SK-N-SH (cell line): Measurements from ENCODE around the gene FAM222A. TPM values are rescaled to one million over a fixed set of nuclear protein-coding genes. Genes with fewer than 3 reads are reported as not detected.

Experiments
- CTCF ChIA-PET: fragments of 300-600, 350-600 bp; formaldehyde crosslinking; extraction: SDS; loops from one replicate; lab custom pipeline; 2021; lab: Yijun Ruan, JAX
- POLR2A ChIA-PET: fragments of 350-600 bp; sonication (Branson Sonifier 250); formaldehyde crosslinking; extraction: SDS; loops from one replicate; lab custom pipeline; 2020; ENCODE audit warnings: antibody characterized with exemption, inconsistent platforms; lab: Yijun Ruan, JAX
- DNase-seq: peaks from one replicate; pipeline ENCODE4 v3.0.0; 2012
- H2AFZ ChIP-seq: fragments of 200-600 bp; sonication (generic); 2 replicates; pipeline ENCODE4 v1.8.1; 2016; ENCODE audit warnings: antibody characterized with exemption, mild to moderate bottlenecking, low read depth
- H3F3A ChIP-seq: fragments of 200-600 bp; sonication (generic); replicated peaks from 2 replicates; pipeline ENCODE3; 2016; ENCODE audit warnings: antibody characterized with exemption, mild to moderate bottlenecking; ENCODE audit not compliant: insufficient read depth
- H3K27ac ChIP-seq, 2 experiments: fragments of 200-500 bp in 1 of 2; fragments of 200-600 bp in 1 of 2; sonication (Bioruptor generic) in 1 of 2; sonication (generic), shearing (Covaris generic) in 1 of 2; 2 replicates each; pipeline versions ENCODE4 v1.5.1 to v1.6.1; 2014 to 2016; ENCODE audit warnings: low read depth in 2 of 2, inconsistent platforms in 1 of 2, low read length in 1 of 2, mild to moderate bottlenecking in 1 of 2, mixed read lengths in 1 of 2
- H3K27me3 ChIP-seq: fragments of 200-600 bp; sonication (generic), shearing (Covaris generic); 2 replicates; pipeline ENCODE4 v1.6.1; 2016; ENCODE audit warnings: mixed run types; ENCODE audit not compliant: insufficient read depth
- H3K36me3 ChIP-seq, 2 experiments: fragments of 200-500 bp in 1 of 2; fragments of 200-600 bp in 1 of 2; sonication (Bioruptor generic) in 1 of 2; sonication (generic) in 1 of 2; replicated peaks in 1 of 2; 2 replicates each; pipeline versions ENCODE3 to v1.5.1; 2014 to 2016; ENCODE audit warnings: low read length in 1 of 2, mild to moderate bottlenecking in 1 of 2; ENCODE audit not compliant: insufficient read depth in 2 of 2, control insufficient read depth in 1 of 2
- H3K4me1 ChIP-seq, 2 experiments: fragments of 200-500 bp in 1 of 2; fragments of 200-600 bp in 1 of 2; sonication (Bioruptor generic) in 1 of 2; sonication (generic), shearing (Covaris generic) in 1 of 2; 2 replicates each; pipeline versions ENCODE4 v1.5.1 to v1.6.1; 2014 to 2016; ENCODE audit warnings: low read depth in 1 of 2, low read length in 1 of 2, mixed run types in 1 of 2; ENCODE audit not compliant: insufficient read depth in 2 of 2, control insufficient read depth in 1 of 2
- H3K4me2 ChIP-seq: fragments of 200-600 bp; sonication (generic), shearing (Covaris generic); 2 replicates; pipeline ENCODE4 v1.6.1; 2017; ENCODE audit warnings: mixed run types
- H3K4me3 ChIP-seq, 2 experiments: fragments of 200-500 bp in 1 of 2; fragments of 200-600 bp in 1 of 2; sonication (Bioruptor generic) in 1 of 2; sonication (generic), shearing (Covaris generic) in 1 of 2; 2 replicates each; pipeline versions ENCODE4 v1.5.1 to v1.8.1; 2014 to 2016; ENCODE audit warnings: low read depth in 2 of 2, inconsistent platforms in 1 of 2, low read length in 1 of 2, mild to moderate bottlenecking in 1 of 2, mixed read lengths in 1 of 2, moderate library complexity in 1 of 2
- H3K79me2 ChIP-seq: fragments of 200-600 bp; sonication (generic); 2 replicates; pipeline ENCODE4 v1.8.1; 2017; ENCODE audit warnings: mild to moderate bottlenecking; ENCODE audit not compliant: insufficient read depth
- H3K9ac ChIP-seq: fragments of 200-600 bp; sonication (generic); 2 replicates; pipeline ENCODE4 v1.6.1; 2017; ENCODE audit warnings: mixed run types
- H3K9me2 ChIP-seq: fragments of 200-600 bp; sonication (generic); 2 replicates; pipeline ENCODE4 v1.6.1; 2017; ENCODE audit warnings: mixed run types
- H3K9me3 ChIP-seq: fragments of 200-600 bp; sonication (generic); 2 replicates; pipeline ENCODE4 v1.6.1; 2017; ENCODE audit warnings: mixed run types, mild to moderate bottlenecking, moderate library complexity
- H4K20me1 ChIP-seq: fragments of 200-600 bp; sonication (generic); 2 replicates; pipeline ENCODE4 v1.6.1; 2017; ENCODE audit warnings: mild to moderate bottlenecking, mixed run types; ENCODE audit not compliant: insufficient read depth
- CHD2 ChIP-seq: fragments of 150-350 bp; IDR thresholded peaks from 2 replicates; pipeline ENCODE4 v1.6.1; 2018; ENCODE audit warnings: low read length; ENCODE audit not compliant: partially characterized antibody
- ELF1 ChIP-seq: IDR thresholded peaks from 2 replicates; pipeline ENCODE4 v1.4.0; 2012
- EP300 ChIP-seq, 2 experiments: IDR thresholded peaks; 2 replicates each; pipeline versions ENCODE4 v1.4.0 to v1.6.1; 2012; ENCODE audit warnings: borderline replicate concordance in 1 of 2, low read depth in 1 of 2, low read length in 1 of 2
- FOXJ3 ChIP-seq: sonication (generic); formaldehyde crosslinking; IDR thresholded peaks from 2 replicates; pipeline ENCODE4 v1.5.1; 2020; ENCODE audit warnings: mild to moderate bottlenecking, missing genetic modification reagents
- GATA2 ChIP-seq: sonication (generic); formaldehyde crosslinking; IDR thresholded peaks from 2 replicates; pipeline ENCODE4 v1.5.0; 2020; ENCODE audit warnings: mild to moderate bottlenecking, missing genetic modification reagents
- MEF2A ChIP-seq: IDR thresholded peaks from 2 replicates; pipeline ENCODE4 v1.4.0; 2012; ENCODE audit warnings: low read depth, borderline replicate concordance
- MXI1 ChIP-seq: IDR thresholded peaks from 2 replicates; pipeline ENCODE4 v1.6.1; 2012; ENCODE audit warnings: mild to moderate bottlenecking, low read depth, low read length, improper control_type of control experiment
- NFIC ChIP-seq: IDR thresholded peaks from 2 replicates; pipeline ENCODE4 v1.4.0; 2012; ENCODE audit warnings: borderline replicate concordance
- POLR2AphosphoS5 ChIP-seq: IDR thresholded peaks from 2 replicates; pipeline ENCODE4 v1.6.1; 2012; ENCODE audit warnings: low read depth, low read length
- RCOR1 ChIP-seq: fragments of 150-350 bp; IDR thresholded peaks from 2 replicates; pipeline ENCODE4 v1.6.1; 2017; ENCODE audit warnings: antibody characterized with exemption, low read length
- RXRA ChIP-seq: IDR thresholded peaks from 2 replicates; pipeline ENCODE4 v1.4.0; 2012; ENCODE audit warnings: low read depth, mild to moderate bottlenecking, borderline replicate concordance
- SIN3A ChIP-seq: IDR thresholded peaks from 2 replicates; pipeline ENCODE4 v1.6.1; 2012; ENCODE audit warnings: low read depth, mild to moderate bottlenecking, low read length, moderate library complexity, borderline replicate concordance
- SMC3 ChIP-seq: IDR thresholded peaks from 2 replicates; pipeline ENCODE4 v1.6.1; 2012; ENCODE audit warnings: low read depth, low read length, improper control_type of control experiment
- TCF12 ChIP-seq: IDR thresholded peaks from 2 replicates; pipeline ENCODE4 v1.4.0; 2012
- TEAD4 ChIP-seq: IDR thresholded peaks from 2 replicates; pipeline ENCODE4 v1.4.0; 2012; ENCODE audit warnings: mild to moderate bottlenecking, borderline replicate concordance; ENCODE audit not compliant: insufficient read depth
- WGBS: methylation state at CpG from one replicate; pipeline ENCODE4 v1.1.6; 2017; ENCODE audit warnings: low lambda C conversion rate; 5-methylcytosine and 5-hydroxymethylcytosine counted together
- polyA plus RNA-seq, 3 experiments: library from polyadenylated mRNA; depleted of rRNA; stranded (reverse); fragments of >200 nt; gene quantifications; 2 replicates each; pipeline ENCODE4 v1.2.3, GENCODE V29; 2012
- TF ChIP-seq, protein P1 (sequence below): IDR thresholded peaks from 2 replicates; pipeline ENCODE4 v1.4.0; 2012; ENCODE audit warnings: low read depth, borderline replicate concordance
- TF ChIP-seq, protein P2 (sequence below): fragments of 150-350 bp; IDR thresholded peaks from 2 replicates; pipeline ENCODE4 v1.6.1; 2017; ENCODE audit warnings: antibody characterized with exemption, low read length, low read depth, borderline replicate concordance
- TF ChIP-seq, protein P3 (sequence below): IDR thresholded peaks from 2 replicates; pipeline ENCODE4; 2012
- TF ChIP-seq, protein P4 (sequence below): fragments of 150-350 bp; IDR thresholded peaks from 2 replicates; pipeline ENCODE4 v1.6.1; 2016; ENCODE audit warnings: mild to moderate bottlenecking, low read depth, low read length

Gene FAM222A
- polyA plus RNA-seq, 1 of the 3 experiments (the other 2 are of a cell fraction): 1.6 TPM

DNA sequence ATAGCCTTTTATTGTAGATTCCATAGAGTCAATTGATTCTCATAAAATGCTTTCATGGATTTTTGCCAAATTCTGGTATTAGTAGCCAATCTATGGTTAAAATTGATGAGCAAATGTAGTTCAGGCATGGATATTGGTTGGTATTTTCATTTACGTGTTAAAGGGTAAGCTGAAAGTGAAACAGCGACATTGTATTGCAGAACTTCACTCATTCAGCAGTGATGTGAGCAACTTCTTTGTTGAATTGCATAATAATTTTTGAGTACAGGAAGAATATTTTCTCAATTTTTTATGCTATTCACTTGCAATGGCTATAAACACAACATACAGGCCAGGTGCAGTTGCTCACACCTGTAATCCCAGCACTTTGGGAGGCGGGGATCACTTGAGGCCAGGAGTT, 24.2 kb upstream of the FAM222A start:
- H3K4me1 ChIP-seq: no peaks in the 10 kb centered on the region; a peak in 1 of 4 replicates
- WGBS: 74% methylated on average over 3 of the region's 3 CpGs
- H3K79me2 ChIP-seq: no peaks in the 10 kb centered on the region
- H3K27me3 ChIP-seq: no peaks in the 10 kb centered on the region
- H3F3A ChIP-seq: no peaks in the 10 kb centered on the region
- no peaks in the 10 kb centered on the region for H3K9me2 ChIP-seq
- H3K36me3 ChIP-seq: no peaks in the 10 kb centered on the region
- H4K20me1 ChIP-seq: no peaks in the 10 kb centered on the region
- TF ChIP-seq TEAD4 (no peak), MEF2A (no peak), CHD2 (no peak), EP300 (IDR thresholded peaks at IDR 0.05; ENCODE audit: borderline replicate concordance in 1 of 2, low read depth in 1 of 2, low read length in 1 of 2) (no peak), RXRA (no peak)
- TF ChIP-seq, protein P1, sequence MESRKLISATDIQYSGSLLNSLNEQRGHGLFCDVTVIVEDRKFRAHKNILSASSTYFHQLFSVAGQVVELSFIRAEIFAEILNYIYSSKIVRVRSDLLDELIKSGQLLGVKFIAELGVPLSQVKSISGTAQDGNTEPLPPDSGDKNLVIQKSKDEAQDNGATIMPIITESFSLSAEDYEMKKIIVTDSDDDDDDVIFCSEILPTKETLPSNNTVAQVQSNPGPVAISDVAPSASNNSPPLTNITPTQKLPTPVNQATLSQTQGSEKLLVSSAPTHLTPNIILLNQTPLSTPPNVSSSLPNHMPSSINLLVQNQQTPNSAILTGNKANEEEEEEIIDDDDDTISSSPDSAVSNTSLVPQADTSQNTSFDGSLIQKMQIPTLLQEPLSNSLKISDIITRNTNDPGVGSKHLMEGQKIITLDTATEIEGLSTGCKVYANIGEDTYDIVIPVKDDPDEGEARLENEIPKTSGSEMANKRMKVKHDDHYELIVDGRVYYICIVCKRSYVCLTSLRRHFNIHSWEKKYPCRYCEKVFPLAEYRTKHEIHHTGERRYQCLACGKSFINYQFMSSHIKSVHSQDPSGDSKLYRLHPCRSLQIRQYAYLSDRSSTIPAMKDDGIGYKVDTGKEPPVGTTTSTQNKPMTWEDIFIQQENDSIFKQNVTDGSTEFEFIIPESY: no peak
- TF ChIP-seq, protein P2, sequence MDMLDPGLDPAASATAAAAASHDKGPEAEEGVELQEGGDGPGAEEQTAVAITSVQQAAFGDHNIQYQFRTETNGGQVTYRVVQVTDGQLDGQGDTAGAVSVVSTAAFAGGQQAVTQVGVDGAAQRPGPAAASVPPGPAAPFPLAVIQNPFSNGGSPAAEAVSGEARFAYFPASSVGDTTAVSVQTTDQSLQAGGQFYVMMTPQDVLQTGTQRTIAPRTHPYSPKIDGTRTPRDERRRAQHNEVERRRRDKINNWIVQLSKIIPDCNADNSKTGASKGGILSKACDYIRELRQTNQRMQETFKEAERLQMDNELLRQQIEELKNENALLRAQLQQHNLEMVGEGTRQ: no peak
- no peak overlapping the region for H3K9ac ChIP-seq
- no peaks in the 10 kb centered on the region for H3K9me3 ChIP-seq
- H3K27ac ChIP-seq: no peak overlapping the region
- CTCF ChIA-PET: interaction anchor here (1.1 kb wide), 1 partner anchor 92 kb away, joined by 3 read pairs; no protein-coding TSS in a partner anchor
- no peak overlapping the region for H3K4me2 ChIP-seq
- DNase-seq: no peak
- POLR2A ChIA-PET: no interaction called here
- H3K4me3 ChIP-seq: no peak overlapping the region
- H2AFZ ChIP-seq: no peak overlapping the region

DNA sequence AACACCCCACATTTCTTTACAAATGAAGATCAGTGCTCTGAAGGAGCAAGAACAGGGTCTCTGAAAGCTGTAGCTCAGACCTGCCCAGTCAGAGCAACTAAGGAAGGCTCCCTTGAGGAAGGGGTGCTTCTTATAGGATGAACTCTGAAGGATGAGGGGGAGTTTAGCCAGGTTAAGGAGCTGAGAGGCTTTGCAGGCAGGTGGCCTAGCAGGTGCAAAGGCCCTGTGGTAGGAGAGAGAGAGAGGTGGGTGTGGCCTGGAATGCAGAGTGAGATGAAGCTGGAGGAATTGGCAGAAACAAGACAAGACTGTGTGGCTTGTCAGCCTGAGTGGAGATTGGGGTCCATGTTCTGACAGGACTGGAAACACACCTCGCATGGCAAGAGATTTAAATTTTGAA, 20.5 kb upstream of the FAM222A start:
- Histone ChIP-seq H3K27me3 (no peaks in the 10 kb centered on the region), H4K20me1 (no peaks in the 10 kb centered on the region), H3K27ac (no peak overlapping the region), H3K4me3 (no peak overlapping the region), H3K9me2 (no peaks in the 10 kb centered on the region), H3K9me3 (no peaks in the 10 kb centered on the region), H3F3A (no peaks in the 10 kb centered on the region), H3K36me3 (no peaks in the 10 kb centered on the region), H2AFZ (no peak overlapping the region), H3K4me2 (no peak overlapping the region), H3K9ac (no peak overlapping the region), H3K79me2 (no peaks in the 10 kb centered on the region), H3K4me1 (peaks cover 0 to 13% of the 10 kb centered on the region in 2 experiments; a peak in 1 of 4 replicates)
- 76% methylated on average over 1 of the region's 1 CpG for WGBS
- TF ChIP-seq MEF2A: no peak
- no peak for TF ChIP-seq RCOR1
- no peak for TF ChIP-seq NFIC
- TF ChIP-seq RXRA: no peak
- no peak for TF ChIP-seq TEAD4
- TF ChIP-seq EP300 (IDR thresholded peaks at IDR 0.05; ENCODE audit: borderline replicate concordance in 1 of 2, low read depth in 1 of 2, low read length in 1 of 2): no peak
- TF ChIP-seq SMC3: no peak
- TF ChIP-seq POLR2AphosphoS5: no peak
- TF ChIP-seq ELF1: no peak
- TF ChIP-seq, protein P3, sequence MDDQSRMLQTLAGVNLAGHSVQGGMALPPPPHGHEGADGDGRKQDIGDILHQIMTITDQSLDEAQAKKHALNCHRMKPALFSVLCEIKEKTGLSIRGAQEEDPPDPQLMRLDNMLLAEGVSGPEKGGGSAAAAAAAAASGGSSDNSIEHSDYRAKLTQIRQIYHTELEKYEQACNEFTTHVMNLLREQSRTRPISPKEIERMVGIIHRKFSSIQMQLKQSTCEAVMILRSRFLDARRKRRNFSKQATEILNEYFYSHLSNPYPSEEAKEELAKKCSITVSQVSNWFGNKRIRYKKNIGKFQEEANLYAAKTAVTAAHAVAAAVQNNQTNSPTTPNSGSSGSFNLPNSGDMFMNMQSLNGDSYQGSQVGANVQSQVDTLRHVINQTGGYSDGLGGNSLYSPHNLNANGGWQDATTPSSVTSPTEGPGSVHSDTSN: no peak
- no peak for TF ChIP-seq SIN3A
- TF ChIP-seq GATA2: no peak
- TF ChIP-seq, protein P2: no peak
- no peak for TF ChIP-seq FOXJ3 (CRISPR knock-in tag)
- TF ChIP-seq MXI1: no peak
- no peak for TF ChIP-seq CHD2
- TF ChIP-seq, protein P4, sequence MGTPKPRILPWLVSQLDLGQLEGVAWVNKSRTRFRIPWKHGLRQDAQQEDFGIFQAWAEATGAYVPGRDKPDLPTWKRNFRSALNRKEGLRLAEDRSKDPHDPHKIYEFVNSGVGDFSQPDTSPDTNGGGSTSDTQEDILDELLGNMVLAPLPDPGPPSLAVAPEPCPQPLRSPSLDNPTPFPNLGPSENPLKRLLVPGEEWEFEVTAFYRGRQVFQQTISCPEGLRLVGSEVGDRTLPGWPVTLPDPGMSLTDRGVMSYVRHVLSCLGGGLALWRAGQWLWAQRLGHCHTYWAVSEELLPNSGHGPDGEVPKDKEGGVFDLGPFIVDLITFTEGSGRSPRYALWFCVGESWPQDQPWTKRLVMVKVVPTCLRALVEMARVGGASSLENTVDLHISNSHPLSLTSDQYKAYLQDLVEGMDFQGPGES: no peak
- no peak for TF ChIP-seq TCF12
- ChIA-PET CTCF (interaction anchor here (1.1 to 2.2 kb wide), 3 partner anchors 13 to 145 kb away, joined by 3 to 8 read pairs (median 5); partner anchors contain the start of gene FAM222A), POLR2A (no interaction called here)
- no peak for DNase-seq
